GM12801 (cell line): ENCODE data around the gene ASCC3.

ENCODE experiments used
- CTCF ChIP-seq: IDR thresholded peaks from one replicate; pipeline ENCODE4 v1.5.1; 2011; ENCODE audit warnings: control low read depth; ENCODE audit not compliant: insufficient read length; ENCODE audit errors: extremely low read depth

Gene ASCC3

DNA sequence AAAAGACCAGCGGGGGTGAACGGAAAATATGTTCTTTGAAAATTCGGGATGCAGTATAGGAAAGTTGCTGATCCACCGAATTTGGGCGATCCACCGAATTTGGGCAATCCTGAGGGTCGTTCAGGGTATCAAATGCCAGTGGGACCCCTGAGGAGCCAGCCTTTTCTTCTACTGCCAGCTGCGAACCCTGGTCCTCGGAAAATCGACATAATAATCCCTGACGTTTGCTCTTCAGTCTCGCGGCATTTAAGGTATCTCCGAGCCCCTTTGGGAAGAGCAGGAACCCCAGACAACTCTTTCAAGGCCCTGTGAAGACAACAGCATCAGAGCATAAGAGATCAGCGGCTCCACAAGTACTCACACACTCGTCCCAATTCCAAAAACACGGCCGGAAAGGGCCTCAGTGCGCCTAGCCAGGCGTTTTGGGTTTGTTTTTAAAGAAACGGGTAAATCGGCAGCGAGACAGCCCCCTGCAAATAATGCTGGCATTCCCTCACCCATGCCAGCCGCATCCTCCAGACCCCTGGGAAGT, 417.4 kb downstream of the ASCC3 start:
- TF ChIP-seq CTCF = no peak

DNA sequence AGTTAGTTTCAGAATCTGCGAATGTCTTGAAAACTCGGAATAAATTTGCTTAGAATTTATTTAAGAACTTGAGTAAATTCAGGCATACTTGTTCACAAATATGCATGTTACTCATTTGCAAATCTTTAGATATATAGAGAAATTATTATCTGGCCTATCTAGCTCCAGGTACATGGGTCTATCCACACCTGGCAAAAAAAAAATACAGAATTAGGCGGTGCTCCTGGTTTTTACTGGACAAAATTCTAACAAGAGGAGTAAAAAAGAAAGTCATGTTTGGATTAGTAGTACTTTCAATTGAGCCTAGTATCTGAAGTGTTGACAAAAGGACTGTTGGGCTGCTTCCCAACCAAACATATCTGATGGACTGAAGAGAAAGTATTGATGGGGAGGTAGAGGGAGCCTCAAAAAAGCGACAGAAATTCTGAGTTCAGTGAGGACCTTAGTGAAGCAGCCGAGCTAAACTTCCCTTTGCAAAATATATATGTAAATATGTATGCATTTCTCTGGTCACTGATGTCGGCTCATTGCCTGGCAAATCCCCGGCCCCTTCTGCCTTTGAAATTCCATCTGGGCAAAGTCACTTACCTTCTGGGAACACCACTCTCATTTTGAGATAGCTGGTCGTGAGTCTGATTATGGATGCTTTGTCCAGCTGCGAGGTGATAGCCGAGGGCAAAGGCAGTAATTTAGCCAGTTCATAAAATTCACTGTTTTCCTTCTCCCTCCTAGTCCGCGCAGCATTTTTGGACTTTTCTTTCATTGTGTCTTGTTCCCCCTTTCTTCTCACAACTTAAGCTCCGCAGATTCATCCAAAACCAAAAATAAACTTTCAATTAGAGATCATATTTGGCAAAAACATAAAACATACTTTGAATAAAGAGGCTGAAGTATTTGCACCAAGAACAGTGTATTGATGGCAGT, 418.2 kb downstream of the ASCC3 start:
- no peak for TF ChIP-seq CTCF

DNA sequence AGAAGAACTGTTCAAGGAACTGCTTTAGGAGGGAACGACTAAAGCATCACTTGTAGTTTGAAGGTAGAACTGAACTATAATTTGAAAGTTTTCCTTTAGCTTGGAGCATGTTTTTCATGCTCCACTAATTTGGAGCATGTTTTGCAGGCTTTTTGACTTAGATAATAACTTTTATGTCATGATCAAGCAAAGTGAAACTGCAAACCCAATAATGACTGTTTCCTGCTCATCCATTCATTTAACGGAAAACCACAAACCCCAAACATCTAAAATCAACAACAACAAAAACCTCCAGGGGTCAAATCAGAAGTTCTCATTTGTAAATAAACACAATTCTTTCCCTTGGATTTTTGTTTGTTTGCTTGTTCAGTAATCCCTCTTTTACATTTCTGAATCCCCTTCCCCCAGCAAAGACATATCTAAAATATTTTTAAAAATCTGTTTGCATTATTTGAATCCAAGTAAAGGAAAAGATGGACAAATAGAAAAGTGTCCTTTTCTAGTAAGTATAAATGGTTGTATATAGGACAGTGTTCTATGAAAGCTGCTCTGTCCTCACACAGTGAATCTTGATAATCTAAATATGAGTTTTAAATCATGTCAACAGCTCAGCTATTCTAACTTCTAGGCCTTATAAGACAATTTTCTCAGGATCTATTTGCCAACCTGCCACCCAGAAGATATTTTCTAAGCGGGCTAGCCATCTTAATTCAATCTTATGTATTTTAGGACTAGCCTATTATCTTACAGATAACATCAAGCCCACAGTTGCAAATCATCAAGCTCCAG, 419.0 kb downstream of the ASCC3 start:
- no peak for TF ChIP-seq CTCF

- TF ChIP-seq CTCF = no peak
These were observed 419.7 kb downstream of the ASCC3 start for GRCh38 chr6:100461278-100461916.

DNA sequence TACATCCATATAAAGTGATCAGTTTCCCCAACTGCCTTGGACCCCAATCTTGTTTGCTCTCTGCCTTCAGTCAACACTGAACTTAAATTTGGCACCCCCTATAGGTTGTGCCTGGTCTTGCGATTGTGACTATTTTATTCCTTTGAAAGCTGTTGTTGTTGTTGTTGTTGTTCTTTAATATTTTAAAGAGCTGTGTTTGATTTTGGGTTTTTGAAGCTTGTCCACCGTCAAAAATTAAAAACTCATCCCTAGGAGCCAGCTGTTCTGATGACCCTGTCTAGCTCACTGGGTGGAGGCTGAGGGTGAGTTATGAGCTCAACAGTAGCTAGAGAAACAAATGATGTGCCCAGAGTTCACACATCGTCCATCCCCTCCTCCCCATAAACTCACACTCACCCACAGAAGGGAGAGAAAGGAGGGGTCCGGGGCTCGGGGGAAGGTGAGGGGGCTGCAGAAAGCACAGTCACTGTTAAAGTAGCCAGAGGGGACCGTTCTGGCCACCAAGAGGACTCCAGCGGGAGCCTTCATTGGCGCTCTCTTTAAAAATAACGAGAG, 420.4 kb downstream of the ASCC3 start:
- TF ChIP-seq CTCF = no peak

GRCh38 chr6:100459592-100460184, 421.4 kb downstream of the ASCC3 start:
- TF ChIP-seq CTCF = no peak
